B cell (primary cell): ENCODE measurements around the gene GIGYF2. TPM values are rescaled to one million over a fixed set of nuclear protein-coding genes. Genes with fewer than 3 reads are reported as not detected.

Source experiments
- ATAC-seq: fragments of 200-7000 bp; cut with Tn5 transposase; one replicate; pipeline ENCODE4 v1.10.0; 2021; ENCODE audit warnings: low read depth, mild to moderate bottlenecking, moderate number of reproducible peaks, moderate library complexity
- CTCF ChIA-PET: fragments of 350-600 bp; sonication (Branson Sonifier 250); formaldehyde crosslinking; loops from one replicate; lab custom pipeline; 2021; ENCODE audit warnings: antibody characterized with exemption, inconsistent platforms; lab: Charles Lee
- POLR2A ChIA-PET: fragments of 350-600 bp; sonication (Branson Sonifier 250); formaldehyde crosslinking; loops from one replicate; lab custom pipeline; 2021; ENCODE audit warnings: antibody characterized with exemption; lab: Charles Lee
- DNase-seq: peaks from one replicate; pipeline ENCODE4 v3.0.0; 2013
- H2AFZ ChIP-seq: 2 replicates; pipeline ENCODE4 v1.6.1; 2012; ENCODE audit warnings: mild to moderate bottlenecking, low read depth, low read length; ENCODE audit not compliant: insufficient read depth, poor library complexity, severe bottlenecking
- H3K27ac ChIP-seq, 2 donors: 1 replicate in 1 of 2; 2 replicates in 1 of 2; pipeline ENCODE4 v1.5.1; 2012 to 2013; ENCODE audit warnings: low read length in 2 of 2, mild to moderate bottlenecking in 2 of 2, moderate library complexity in 1 of 2
- H3K27me3 ChIP-seq, 4 experiments: fragments of 200-600 bp in 1 of 4; sonication (generic) in 1 of 4; replicated peaks in 1 of 4; 1 replicate in 2 of 4; 2 replicates in 2 of 4; pipeline versions ENCODE4 v1.6.1 to v1.7.0; 2013 to 2016; ENCODE audit warnings: low read length in 3 of 4, mild to moderate bottlenecking in 2 of 4, mixed read lengths in 1 of 4, moderate library complexity in 1 of 4; ENCODE audit not compliant: insufficient read depth in 4 of 4, control insufficient read depth in 3 of 4; ENCODE audit errors: control extremely low read depth in 1 of 4
- H3K36me3 ChIP-seq, 2 experiments: replicated peaks in 1 of 2; 1 replicate in 1 of 2; 2 replicates in 1 of 2; pipeline versions ENCODE4 v1.6.1 to v1.7.1; 2013; ENCODE audit warnings: low read length in 1 of 2; ENCODE audit not compliant: insufficient read depth in 2 of 2, control insufficient read depth in 1 of 2; ENCODE audit errors: control extremely low read depth in 1 of 2, extremely low read depth in 1 of 2
- H3K4me1 ChIP-seq, 2 donors: fragments of 200-600 bp in 1 of 2; sonication (generic) in 1 of 2; 1 replicate in 1 of 2; 2 replicates in 1 of 2; pipeline versions ENCODE4 v1.5.1 to v1.6.1; 2013 to 2017; ENCODE audit warnings: low read length in 2 of 2; ENCODE audit not compliant: control insufficient read depth in 2 of 2, insufficient read depth in 2 of 2
- H3K4me2 ChIP-seq: replicated peaks from 2 replicates; pipeline ENCODE3; 2012; ENCODE audit warnings: mild to moderate bottlenecking, low read depth, low read length; ENCODE audit not compliant: poor library complexity, severe bottlenecking
- H3K4me3 ChIP-seq, 5 experiments: fragments of 200-600 bp in 1 of 5; sonication (generic) in 1 of 5; 1 replicate in 3 of 5; 2 replicates in 2 of 5; pipeline versions ENCODE4 v1.5.1 to v1.7.0; 2011 to 2016; ENCODE audit warnings: low read length in 4 of 5, mild to moderate bottlenecking in 4 of 5, low read depth in 2 of 5, control low read depth in 1 of 5, moderate library complexity in 1 of 5; ENCODE audit not compliant: insufficient read depth in 1 of 5; ENCODE audit errors: control extremely low read depth in 1 of 5, extremely low read depth in 1 of 5
- H3K79me2 ChIP-seq: fragments of 200-600 bp; sonication (generic); one replicate; pipeline ENCODE4 v1.6.0; 2016; ENCODE audit warnings: low read length; ENCODE audit not compliant: control insufficient read depth, insufficient read depth
- H3K9ac ChIP-seq: fragments of 200-600 bp; sonication (generic); 2 replicates; pipeline ENCODE4 v1.6.1; 2017; ENCODE audit warnings: mild to moderate bottlenecking, low read length, moderate library complexity
- H3K9me3 ChIP-seq, 3 donors: one replicate each; pipeline versions ENCODE4 v1.6.1 to v1.7.1; 2013; ENCODE audit warnings: low read length in 2 of 3; ENCODE audit not compliant: control insufficient read depth in 2 of 3, insufficient read depth in 1 of 3; ENCODE audit errors: control extremely low read depth in 1 of 3
- H4K20me1 ChIP-seq: 2 replicates; pipeline ENCODE4 v1.6.0; 2012; ENCODE audit warnings: mild to moderate bottlenecking, low read length; ENCODE audit not compliant: insufficient read depth, control insufficient read depth, poor library complexity, severe bottlenecking
- H3K27ac Mint-ChIP-seq: one replicate; pipeline ENCODE4 v1.8.0; 2021; ENCODE audit warnings: mixed read lengths
- H3K27me3 Mint-ChIP-seq: one replicate; pipeline ENCODE4 v1.8.0; 2021; ENCODE audit warnings: mixed read lengths
- H3K4me1 Mint-ChIP-seq: one replicate; pipeline ENCODE4 v1.8.0; 2021; ENCODE audit warnings: mixed read lengths
- H3K4me3 Mint-ChIP-seq: one replicate; pipeline ENCODE4 v1.8.0; 2021; ENCODE audit warnings: mixed read lengths
- H3K9me3 Mint-ChIP-seq: one replicate; pipeline ENCODE4 v1.8.0; 2022; ENCODE audit warnings: mixed read lengths; ENCODE audit not compliant: insufficient read depth
- EZH2 ChIP-seq: IDR thresholded peaks from 2 replicates; pipeline ENCODE4 v1.6.1; 2012; ENCODE audit warnings: borderline replicate concordance, low read depth, mild to moderate bottlenecking, moderate library complexity, low read length; ENCODE audit not compliant: insufficient read depth, poor library complexity, severe bottlenecking
- WGBS: methylation state at CpG from one replicate; pipeline ENCODE4 v1.1.5; 2013; ENCODE audit warnings: missing lambda C conversion rate; ENCODE audit not compliant: insufficient coverage; 5-methylcytosine and 5-hydroxymethylcytosine counted together
- intact Hi-C: fragments of 100-400 bp; cut with micrococcal nuclease; formaldehyde crosslinking; loops from one replicate; pipeline ENCODE4 v1.10.0; 2022
- polyA plus RNA-seq: library from polyadenylated mRNA; depleted of rRNA; stranded (reverse); fragments of >200 nt; gene quantifications from 2 replicates; pipeline ENCODE4 v1.2.3, GENCODE V29; 2012
- total RNA-seq, 2 donors: library from RNA; stranded (reverse); fragments of 120-200 nt in 1 of 2; gene quantifications; 1 replicate in 1 of 2; 2 replicates in 1 of 2; pipeline versions ENCODE4 v1.2.3 to v1.2.4, GENCODE V29; 2013 to 2022
- TF ChIP-seq, protein P1 (sequence below): fragments of 200-600 bp; IDR thresholded peaks from one replicate; pipeline ENCODE4 v1.8.0; 2022; ENCODE audit warnings: antibody characterized with exemption, mild to moderate bottlenecking

GIGYF2 gene
- total and polyA plus RNA-seq, 2 donors (not counting 1 experiment from before 2014, with no cell fraction given) = 7.2 to 108 TPM

DNA sequence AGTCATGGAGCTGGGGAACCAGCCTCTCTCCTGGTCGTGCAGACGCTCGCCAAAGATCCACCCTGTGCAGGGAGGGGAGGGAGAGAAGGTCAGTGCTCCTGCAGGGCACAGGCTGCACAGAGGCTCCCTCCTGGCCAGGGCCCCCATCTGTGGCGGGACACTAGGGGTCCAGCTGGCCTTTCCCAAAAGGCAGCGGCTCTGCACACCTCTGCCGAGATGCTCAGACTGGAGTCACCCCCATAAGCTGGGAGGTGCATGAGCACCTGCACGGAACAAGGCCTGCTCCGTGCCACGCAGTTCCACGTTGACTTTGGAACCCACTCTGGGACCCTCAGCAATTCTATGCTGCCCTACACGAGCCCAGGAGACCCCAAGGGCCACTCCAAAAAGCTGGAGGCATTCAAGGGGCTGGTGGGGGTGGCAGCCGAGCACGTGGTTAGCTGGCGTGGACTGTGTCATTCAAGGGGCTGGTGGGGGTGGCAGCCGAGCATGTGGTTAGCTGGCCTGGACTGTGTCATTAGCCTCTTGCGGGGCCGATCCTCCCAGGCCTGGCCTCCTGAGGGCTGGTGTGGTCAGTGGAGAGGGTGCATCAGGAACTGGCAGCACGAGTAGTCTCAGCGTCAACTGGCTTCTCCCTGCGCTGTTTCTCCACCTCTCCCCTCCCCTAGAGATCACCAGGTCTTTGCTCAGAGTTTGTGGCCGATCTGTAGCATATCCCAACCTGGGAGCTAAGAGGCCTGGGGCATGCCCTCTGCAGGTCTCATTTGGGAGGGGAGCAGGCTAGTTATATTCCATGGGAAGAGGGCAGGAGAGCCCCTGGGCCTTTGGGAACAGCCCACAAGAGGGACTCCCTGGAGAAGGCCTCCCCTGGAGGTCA lies 182.7 kb downstream of the GIGYF2 start:
- Mint-ChIP-seq H3K9me3 (no peaks in the 10 kb centered on the region), H3K27ac (no peak overlapping the region), H3K4me1 (peaks cover 10% of the 10 kb centered on the region), H3K4me3 (no peak overlapping the region), H3K27me3 (peaks cover 14% of the 10 kb centered on the region)
- intact Hi-C loops = no loop called here
- no peak for DNase-seq
- ChIA-PET POLR2A (no interaction called here), CTCF (no interaction called here)
- no peak overlapping the region for H3K27ac ChIP-seq
- H3K4me2 ChIP-seq = no peak overlapping the region
- H2AFZ ChIP-seq = no peak overlapping the region
- H3K4me3 ChIP-seq = no peak overlapping the region
- H4K20me1 ChIP-seq = no peaks in the 10 kb centered on the region
- H3K27me3 ChIP-seq = peaks cover 0 to 18% (median 7%) of the 10 kb centered on the region in 4 experiments
- H3K9me3 ChIP-seq = peaks cover 0 to 5% (median 0%) of the 10 kb centered on the region in 3 donors
- WGBS = 90% methylated on average over 16 of the region's 21 CpGs
- peaks cover 7 to 13% of the 10 kb centered on the region in 2 donors for H3K4me1 ChIP-seq
- TF ChIP-seq EZH2 = no peak
- TF ChIP-seq, protein P1, sequence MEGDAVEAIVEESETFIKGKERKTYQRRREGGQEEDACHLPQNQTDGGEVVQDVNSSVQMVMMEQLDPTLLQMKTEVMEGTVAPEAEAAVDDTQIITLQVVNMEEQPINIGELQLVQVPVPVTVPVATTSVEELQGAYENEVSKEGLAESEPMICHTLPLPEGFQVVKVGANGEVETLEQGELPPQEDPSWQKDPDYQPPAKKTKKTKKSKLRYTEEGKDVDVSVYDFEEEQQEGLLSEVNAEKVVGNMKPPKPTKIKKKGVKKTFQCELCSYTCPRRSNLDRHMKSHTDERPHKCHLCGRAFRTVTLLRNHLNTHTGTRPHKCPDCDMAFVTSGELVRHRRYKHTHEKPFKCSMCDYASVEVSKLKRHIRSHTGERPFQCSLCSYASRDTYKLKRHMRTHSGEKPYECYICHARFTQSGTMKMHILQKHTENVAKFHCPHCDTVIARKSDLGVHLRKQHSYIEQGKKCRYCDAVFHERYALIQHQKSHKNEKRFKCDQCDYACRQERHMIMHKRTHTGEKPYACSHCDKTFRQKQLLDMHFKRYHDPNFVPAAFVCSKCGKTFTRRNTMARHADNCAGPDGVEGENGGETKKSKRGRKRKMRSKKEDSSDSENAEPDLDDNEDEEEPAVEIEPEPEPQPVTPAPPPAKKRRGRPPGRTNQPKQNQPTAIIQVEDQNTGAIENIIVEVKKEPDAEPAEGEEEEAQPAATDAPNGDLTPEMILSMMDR = no peak
- H3K79me2 ChIP-seq = no peaks in the 10 kb centered on the region
- no peak for ATAC-seq
- H3K36me3 ChIP-seq = no peaks in the 10 kb centered on the region
- no peak overlapping the region for H3K9ac ChIP-seq

DNA sequence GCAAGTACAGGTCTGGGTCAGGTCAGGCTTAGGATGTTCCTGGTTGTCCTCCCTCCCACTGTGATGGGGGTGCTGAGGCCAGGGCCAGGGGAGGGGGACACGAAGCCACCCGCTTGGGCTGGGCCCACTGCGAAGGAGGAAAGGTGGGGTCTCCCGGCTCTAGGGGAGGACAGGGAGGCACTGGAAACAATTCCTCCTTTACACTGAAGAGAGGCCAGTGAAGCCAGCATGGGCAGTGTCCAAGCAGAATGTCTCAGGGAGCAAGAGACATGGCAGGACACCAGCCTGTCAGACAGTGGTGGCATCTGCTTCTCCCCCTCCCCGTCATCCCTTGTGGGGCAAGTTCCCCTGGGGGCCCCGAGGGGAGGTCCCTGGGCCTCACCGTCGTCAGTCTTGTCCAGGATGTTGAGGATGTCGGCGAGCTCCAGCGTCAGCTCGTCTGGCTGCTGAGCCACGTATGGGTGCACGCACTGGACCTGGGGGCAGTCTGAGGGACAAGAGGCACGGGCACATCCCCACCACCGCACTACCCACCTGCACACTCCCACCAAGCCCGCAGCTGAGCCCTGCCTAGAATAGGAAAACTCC lies 183.7 kb downstream of the GIGYF2 start:
- 63% methylated on average over 12 of the region's 17 CpGs for WGBS

More for the DNA sequence above, 183.7 kb downstream of the GIGYF2 start:
- Histone ChIP-seq H3K9ac (no peak overlapping the region), H3K4me2 (no peak overlapping the region), H3K4me1 (peaks cover under 1 to 5% of the 10 kb centered on the region in 2 donors), H3K4me3 (no peak overlapping the region), H4K20me1 (no peaks in the 10 kb centered on the region), H3K27ac (no peak overlapping the region), H3K36me3 (no peaks in the 10 kb centered on the region), H2AFZ (no peak overlapping the region), H3K79me2 (no peaks in the 10 kb centered on the region), H3K27me3 (peaks cover 0 to 9% (median 3%) of the 10 kb centered on the region in 4 experiments), H3K9me3 (no peaks in the 10 kb centered on the region)
- H3K27ac Mint-ChIP-seq = no peak overlapping the region
- no peaks in the 10 kb centered on the region for H3K9me3 Mint-ChIP-seq
- H3K27me3 Mint-ChIP-seq = peaks cover 7% of the 10 kb centered on the region
- H3K4me1 Mint-ChIP-seq = peaks cover 2% of the 10 kb centered on the region
- TF ChIP-seq, protein P1 = no peak
- no peak for TF ChIP-seq EZH2
- CTCF ChIA-PET = no interaction called here
- intact Hi-C loops = no loop called here
- POLR2A ChIA-PET = no interaction called here
- ATAC-seq = no peak
- no peak for DNase-seq
- no peak overlapping the region for H3K4me3 Mint-ChIP-seq
